ENCODE measurements around the gene PTPN4. TPM values are rescaled to one million over a fixed set of nuclear protein-coding genes. Genes with fewer than 3 reads are reported as not detected.

PTPN4 gene
- total and polyA plus RNA-seq, 7 donors, result 2.1 to 35.4 (median 17.3) TPM

- Histone ChIP-seq H3K27ac (no peak overlapping the region), H3K36me3 (ENCODE audit: insufficient read depth in 1 of 2, low read depth in 1 of 2) (peaks cover 0 to 31% of the 10 kb centered on the region in 2 donors), H3K4me1 (peaks cover 16% of the 10 kb centered on the region), H3K4me3 (no peak overlapping the region), H3K9me3 (no peaks in the 10 kb centered on the region), H3K27me3 (ENCODE audit: insufficient read depth in 3 of 3, low read length in 2 of 3) (no peaks in the 10 kb centered on the region)
- 84 to 100% (median 97%) methylated on average over 1 of the region's 1 CpG for WGBS, 3 donors
- ATAC-seq (no peak), DNase-seq (no peak)
- no peak for TF ChIP-seq CTCF (IDR thresholded peaks at IDR 0.05)
- intact Hi-C loops (cut with DNase I), result no loop called here
These were observed 187.8 kb downstream of the PTPN4 start for GRCh38 chr2:119947535-119947934.

- Histone ChIP-seq H3K4me3 (no peak overlapping the region), H3K9me3 (no peaks in the 10 kb centered on the region), H3K36me3 (ENCODE audit: insufficient read depth in 1 of 2, low read depth in 1 of 2) (peaks cover 0 to 52% of the 10 kb centered on the region in 2 donors), H3K4me1 (no peaks in the 10 kb centered on the region), H3K27me3 (ENCODE audit: insufficient read depth in 3 of 3, low read length in 2 of 3) (no peaks in the 10 kb centered on the region), H3K27ac (no peak overlapping the region)
- TF ChIP-seq CTCF (IDR thresholded peaks at IDR 0.05), result no peak
- 53 to 86% (median 73%) methylated on average over 2 of the region's 2 CpGs for WGBS, 3 donors
- DNase-seq (no peak), ATAC-seq (peak in 2 of 4 donors; percentile 20 to 43)
- intact Hi-C loops (cut with DNase I), result no loop called here
These were observed 191.2 kb downstream of the PTPN4 start for GRCh38 chr2:119950966-119951365.

GRCh38 chr2:119958670-119959268, 199.0 kb downstream of the PTPN4 start:
- DNase-seq (no peak), ATAC-seq (no peak)
- Histone ChIP-seq H3K36me3 (ENCODE audit: insufficient read depth in 1 of 2, low read depth in 1 of 2) (peaks cover 0 to 80% of the 10 kb centered on the region in 2 donors), H3K9me3 (no peaks in the 10 kb centered on the region), H3K27me3 (ENCODE audit: insufficient read depth in 3 of 3, low read length in 2 of 3) (no peaks in the 10 kb centered on the region), H3K27ac (no peak overlapping the region), H3K4me3 (no peak overlapping the region), H3K4me1 (no peaks in the 10 kb centered on the region)
- intact Hi-C loops (cut with DNase I), result no loop called here
- no peak for TF ChIP-seq CTCF (IDR thresholded peaks at IDR 0.05)

GRCh38 chr2:119960821-119961220, 201.1 kb downstream of the PTPN4 start:
- 64 to 74% (median 71%) methylated on average over 2 of the region's 2 CpGs for WGBS, 3 donors
- intact Hi-C loops (cut with DNase I), result no loop called here
- Histone ChIP-seq H3K27me3 (ENCODE audit: insufficient read depth in 3 of 3, low read length in 2 of 3) (no peaks in the 10 kb centered on the region), H3K4me1 (no peaks in the 10 kb centered on the region), H3K36me3 (ENCODE audit: insufficient read depth in 1 of 2, low read depth in 1 of 2) (peaks cover 0 to 86% of the 10 kb centered on the region in 2 donors), H3K4me3 (no peak overlapping the region), H3K27ac (no peak overlapping the region), H3K9me3 (no peaks in the 10 kb centered on the region)
- ATAC-seq (no peak), DNase-seq (no peak)
- no peak for TF ChIP-seq CTCF (IDR thresholded peaks at IDR 0.05)

- no peak for ATAC-seq
These were observed 222.2 kb downstream of the PTPN4 start for GRCh38 chr2:119981896-119982295.

More at GRCh38 chr2:119981896-119982295, 222.2 kb downstream of the PTPN4 start:
- no peak overlapping the region for H3K4me3 ChIP-seq
- DNase-seq, result no peak
- intact Hi-C loops (cut with DNase I), result no loop called here
- H3K36me3 ChIP-seq (ENCODE audit: insufficient read depth in 1 of 2, low read depth in 1 of 2), result peaks cover 0 to 10% of the 10 kb centered on the region in 2 donors
- no peaks in the 10 kb centered on the region for H3K27me3 ChIP-seq (ENCODE audit: insufficient read depth in 3 of 3, low read length in 2 of 3)
- no peak overlapping the region for H3K27ac ChIP-seq
- no peak for TF ChIP-seq CTCF (IDR thresholded peaks at IDR 0.05)
- no peaks in the 10 kb centered on the region for H3K4me1 ChIP-seq
- H3K9me3 ChIP-seq, result no peaks in the 10 kb centered on the region
